Thoracic aorta (tissue), 2 donors: ENCODE data around the gene USP47. TPM values are rescaled to one million over a fixed set of nuclear protein-coding genes. Genes with fewer than 3 reads are reported as not detected.

Experiments
- ATAC-seq: fragments of 150-250 bp; one replicate; pipeline ENCODE4 v1.8.0; 2017; ENCODE audit warnings: low read depth; ENCODE audit not compliant: insufficient number of reproducible peaks, low FRiP score
- DNase-seq: peaks from one replicate; pipeline ENCODE4 v3.0.0-alpha.2; 2020; ENCODE audit warnings: low spot score
- H3K27ac ChIP-seq, 2 donors: fragments of 200-600 bp; sonication (generic); 1 replicate in 1 of 2; 2 replicates in 1 of 2; pipeline ENCODE4 v1.5.1; 2016; ENCODE audit warnings: mild to moderate bottlenecking in 2 of 2, moderate library complexity in 2 of 2
- H3K27me3 ChIP-seq: fragments of 200-600 bp; sonication (generic); replicated peaks from 2 replicates; pipeline ENCODE4 v1.6.0; 2016; ENCODE audit warnings: mild to moderate bottlenecking; ENCODE audit not compliant: insufficient read depth
- H3K36me3 ChIP-seq: fragments of 200-600 bp; sonication (generic); one replicate; pipeline ENCODE4 v1.5.1; 2016
- H3K4me1 ChIP-seq, 2 donors: fragments of 200-600 bp; sonication (generic); 1 replicate in 1 of 2; 2 replicates in 1 of 2; pipeline versions ENCODE4 v1.5.1 to v1.6.0; 2016; ENCODE audit warnings: low read depth in 2 of 2, mild to moderate bottlenecking in 1 of 2; ENCODE audit not compliant: control insufficient read depth in 1 of 2
- H3K4me3 ChIP-seq: fragments of 200-600 bp; sonication (generic); 2 replicates; pipeline ENCODE4 v1.5.1; 2016; ENCODE audit warnings: mild to moderate bottlenecking
- H3K9me3 ChIP-seq: fragments of 200-600 bp; sonication (generic); 2 replicates; pipeline ENCODE4 v1.5.1; 2016
- CTCF ChIP-seq: fragments of 200-600 bp; sonication (generic); IDR thresholded peaks from one replicate; pipeline ENCODE4 v1.5.1; 2019; ENCODE audit warnings: antibody characterized with exemption
- total RNA-seq, 2 donors: library from RNA; depleted of rRNA; stranded (reverse); fragments of >200 nt; gene quantifications; one replicate each; pipeline versions ENCODE4 v1.1.0 to v1.2.3, GENCODE V29; 2016

USP47 gene
- total RNA-seq, 2 donors from 2014 or later = 55.0 to 86.4 TPM

- no peak overlapping the region for H3K27ac ChIP-seq
- H3K4me1 ChIP-seq = peaks cover 17 to 21% of the 10 kb centered on the region in 2 donors
- DNase-seq = no peak
- no peak for TF ChIP-seq CTCF
- no peaks in the 10 kb centered on the region for H3K36me3 ChIP-seq
- H3K27me3 ChIP-seq = no peaks in the 10 kb centered on the region
- ATAC-seq = no peak
- H3K9me3 ChIP-seq = peaks cover 8% of the 10 kb centered on the region
- no peak overlapping the region for H3K4me3 ChIP-seq
These were observed 23.0 kb downstream of the USP47 start for GRCh38 chr11:11864803-11865202.

- Histone ChIP-seq H3K36me3 (no peaks in the 10 kb centered on the region), H3K4me3 (no peak overlapping the region), H3K27me3 (no peaks in the 10 kb centered on the region), H3K4me1 (peaks cover 20 to 21% of the 10 kb centered on the region in 2 donors), H3K9me3 (peaks cover 8% of the 10 kb centered on the region), H3K27ac (no peak overlapping the region)
- TF ChIP-seq CTCF = no peak
- ATAC-seq (no peak), DNase-seq (no peak)
These were observed 23.7 kb downstream of the USP47 start for GRCh38 chr11:11865449-11865848.

DNA sequence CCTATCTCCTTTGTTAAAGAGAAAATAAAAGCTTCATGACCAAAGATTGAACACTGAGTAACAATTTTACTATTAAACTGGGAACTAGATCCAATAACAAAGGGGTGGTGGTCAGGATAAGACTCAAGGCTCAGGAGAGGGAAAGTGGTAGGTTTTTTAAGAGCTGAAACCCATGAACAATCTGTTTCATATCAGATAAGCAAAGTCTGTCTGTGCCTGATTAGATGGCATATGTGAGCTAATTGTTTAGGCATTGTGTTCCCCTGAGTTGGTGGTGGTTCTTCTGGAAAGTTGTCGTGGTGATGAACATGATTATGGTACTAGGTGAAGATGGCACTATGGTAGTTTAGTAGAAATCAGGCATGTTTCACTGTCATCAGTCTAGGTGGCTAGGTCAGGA, 24.4 kb downstream of the USP47 start:
- Histone ChIP-seq H3K9me3 (peaks cover 8% of the 10 kb centered on the region), H3K36me3 (no peaks in the 10 kb centered on the region), H3K4me3 (no peak overlapping the region), H3K27me3 (no peaks in the 10 kb centered on the region), H3K27ac (no peak overlapping the region), H3K4me1 (peaks cover 13 to 18% of the 10 kb centered on the region in 2 donors)
- ATAC-seq (no peak), DNase-seq (no peak)
- TF ChIP-seq CTCF = no peak

DNA sequence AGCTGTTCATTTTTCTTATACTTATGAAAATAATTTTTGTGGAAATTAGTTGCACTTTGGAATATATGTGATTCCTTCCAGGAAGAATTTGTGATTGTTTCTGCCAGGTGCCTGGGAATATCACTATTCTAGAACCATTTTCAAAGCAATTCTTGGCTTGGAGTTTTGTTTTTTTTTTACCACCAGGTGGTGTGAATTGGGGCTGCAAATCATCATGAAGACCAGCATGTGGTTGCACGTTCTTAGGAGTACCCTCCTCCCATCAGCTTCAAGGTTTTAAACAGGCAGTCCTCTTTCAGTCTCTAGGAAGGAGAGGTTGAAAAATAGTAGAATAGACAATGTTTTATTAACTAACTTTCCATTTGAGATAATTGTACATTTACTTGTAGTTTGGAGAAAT, 25.9 kb downstream of the USP47 start:
- Histone ChIP-seq H3K4me1 (peaks cover 17 to 27% of the 10 kb centered on the region in 2 donors), H3K27ac (no peak overlapping the region), H3K4me3 (no peak overlapping the region), H3K36me3 (no peaks in the 10 kb centered on the region), H3K9me3 (peaks cover 8% of the 10 kb centered on the region), H3K27me3 (no peaks in the 10 kb centered on the region)
- no peak for TF ChIP-seq CTCF
- no peak for DNase-seq
- ATAC-seq = no peak

DNA sequence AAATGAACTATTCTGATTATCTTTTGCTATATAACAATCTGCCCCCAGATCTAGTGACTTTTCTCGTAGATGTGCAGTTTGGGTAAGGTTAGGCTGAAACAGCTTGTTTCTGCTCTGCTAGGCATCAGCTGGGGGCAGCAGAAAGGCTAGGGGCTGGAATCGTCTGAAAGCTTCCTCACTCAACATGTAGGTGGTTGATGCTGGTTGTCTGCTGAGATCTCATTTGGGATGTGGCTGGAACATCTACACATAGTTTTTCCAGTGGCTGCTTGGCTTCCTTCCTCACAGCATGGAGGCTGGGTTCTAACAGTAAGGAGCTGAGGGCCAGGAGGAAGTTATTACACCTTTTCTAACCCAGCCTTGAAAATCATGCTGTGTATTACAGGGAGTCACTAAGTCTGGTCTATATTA, 30.2 kb downstream of the USP47 start:
- no peak for TF ChIP-seq CTCF
- H3K4me1 ChIP-seq = peaks cover 8 to 23% of the 10 kb centered on the region in 2 donors
- no peak overlapping the region for H3K27ac ChIP-seq
- H3K9me3 ChIP-seq = peaks cover 4% of the 10 kb centered on the region
- DNase-seq = no peak
- H3K27me3 ChIP-seq = no peaks in the 10 kb centered on the region
- no peak for ATAC-seq
- no peak overlapping the region for H3K4me3 ChIP-seq
- no peaks in the 10 kb centered on the region for H3K36me3 ChIP-seq
